Testis (tissue), 3 donors: ENCODE measurements around the gene DHRS7B. TPM values are rescaled to one million over a fixed set of nuclear protein-coding genes. Genes with fewer than 3 reads are reported as not detected.

Experiments used
- DNase-seq: peaks from one replicate; pipeline ENCODE4 v3.0.0-alpha.2; 2019
- H3K27ac ChIP-seq, 2 donors: fragments of 200-600 bp; sonication (generic); one replicate each; pipeline ENCODE4 v1.5.1; 2019
- H3K27me3 ChIP-seq: fragments of 200-600 bp; sonication (generic); one replicate; pipeline ENCODE4 v1.5.1; 2019
- H3K36me3 ChIP-seq: fragments of 200-600 bp; sonication (generic); one replicate; pipeline ENCODE4 v1.5.1; 2017; ENCODE audit warnings: low read depth; ENCODE audit errors: missing control alignments
- H3K4me1 ChIP-seq: fragments of 200-600 bp; sonication (generic); one replicate; pipeline ENCODE4 v1.5.1; 2019
- H3K4me3 ChIP-seq, 2 donors: fragments of 200-600 bp; sonication (generic); one replicate each; pipeline ENCODE4 v1.5.1; 2017 to 2019
- H3K9me3 ChIP-seq: fragments of 200-600 bp; sonication (generic); one replicate; pipeline ENCODE4 v1.5.1; 2017
- CTCF ChIP-seq, 3 experiments: fragments of 450-650 bp in 2 of 3; fragments of 200-600 bp in 1 of 3; sonication (generic) in 1 of 3; IDR thresholded peaks; one replicate each; pipeline ENCODE4 v1.5.1; 2016 to 2019; ENCODE audit warnings: antibody characterized with exemption in 3 of 3, mild to moderate bottlenecking in 2 of 3, moderate library complexity in 1 of 3
- POLR2A ChIP-seq: fragments of 450-650 bp; IDR thresholded peaks from one replicate; pipeline ENCODE4 v1.6.1; 2017; ENCODE audit warnings: antibody characterized with exemption, mild to moderate bottlenecking, moderate library complexity
- WGBS, 2 donors: methylation state at CpG; one replicate each; pipeline ENCODE4 v1.1.5; 2018; 5-methylcytosine and 5-hydroxymethylcytosine counted together
- intact Hi-C: fragments of 100-400 bp; cut with DNase I; formaldehyde crosslinking; loops from one replicate; pipeline ENCODE4 v1.15.1; 2023; ENCODE audit warnings: low total_unique reads
- polyA plus RNA-seq: library from polyadenylated mRNA; stranded (reverse); fragments of 350-450 nt; fragmentation: Illumina TruSeq; extraction: RNeasy Lipid Tissue Mini Kit (QIAGEN cat#74804); gene quantifications from one replicate; pipeline ENCODE4 v1.2.3, GENCODE V29; 2014; ENCODE audit warnings: low read depth, low replicate concordance; ENCODE audit not compliant: insufficient read depth
- total RNA-seq, 2 donors: library from RNA; depleted of rRNA; stranded (reverse); fragments of >200 nt; gene quantifications; one replicate each; pipeline ENCODE4 v1.2.3, GENCODE V29; 2016

Gene DHRS7B
- total and polyA plus RNA-seq, 3 donors from 2014 or later: 39.0 to 81.7 (median 53.6) TPM

GRCh38 chr17:21127509-21128077 is 829 bp downstream of the DHRS7B start:
- H3K4me3 ChIP-seq: peak overlapping the region; percentile 77 to 93
- H3K9me3 ChIP-seq: no peaks in the 10 kb centered on the region
- H3K27me3 ChIP-seq: no peaks in the 10 kb centered on the region
- no peaks in the 10 kb centered on the region for H3K4me1 ChIP-seq
- WGBS, 2 donors: 9 to 13% methylated on average over 9 of the region's 9 CpGs
- TF ChIP-seq CTCF (IDR thresholded peaks at IDR 0.05): no peak
- no peak for TF ChIP-seq POLR2A
- intact Hi-C loops: loop anchor here (10.0 kb wide), 2 partner anchors 157 to 387 kb away; partner anchors contain the start of gene MAP2K3
- peak overlapping the region; percentile 87 to 88 for H3K27ac ChIP-seq
- DNase-seq: no peak
- H3K36me3 ChIP-seq: no peaks in the 10 kb centered on the region

- intact Hi-C loops: loop anchor here (10.0 kb wide), 2 partner anchors 156 to 386 kb away; partner anchors contain the start of gene MAP2K3
- no peaks in the 10 kb centered on the region for H3K4me1 ChIP-seq
- H3K4me3 ChIP-seq: no peak overlapping the region
- no peak for TF ChIP-seq POLR2A
- TF ChIP-seq CTCF (IDR thresholded peaks at IDR 0.05): peak; percentile 31 to 39 (median 32)
- no peak overlapping the region for H3K27ac ChIP-seq
- H3K9me3 ChIP-seq: no peaks in the 10 kb centered on the region
- WGBS, 2 donors: 47 to 52% methylated on average over 9 of the region's 9 CpGs
- H3K27me3 ChIP-seq: no peaks in the 10 kb centered on the region
- DNase-seq: peak; percentile 62
- no peaks in the 10 kb centered on the region for H3K36me3 ChIP-seq
Observed at GRCh38 chr17:21129023-21129681, 2.4 kb downstream of the DHRS7B start.

- no peak for DNase-seq
- H3K4me1 ChIP-seq: no peaks in the 10 kb centered on the region
- no peaks in the 10 kb centered on the region for H3K27me3 ChIP-seq
- no peaks in the 10 kb centered on the region for H3K36me3 ChIP-seq
- no peaks in the 10 kb centered on the region for H3K9me3 ChIP-seq
- H3K4me3 ChIP-seq: no peak overlapping the region
- intact Hi-C loops: no loop called here
- TF ChIP-seq POLR2A (no peak), CTCF (IDR thresholded peaks at IDR 0.05) (no peak)
- no peak overlapping the region for H3K27ac ChIP-seq
- WGBS, 2 donors: 60 to 65% methylated on average over 4 of the region's 4 CpGs
Observed at GRCh38 chr17:21131137-21131536, 4.4 kb downstream of the DHRS7B start.

GRCh38 chr17:21132428-21132827 is 5.7 kb downstream of the DHRS7B start:
- TF ChIP-seq CTCF (IDR thresholded peaks at IDR 0.05) (no peak), POLR2A (no peak)
- intact Hi-C loops: no loop called here
- no peaks in the 10 kb centered on the region for H3K36me3 ChIP-seq
- WGBS, 2 donors: 91 to 100% methylated on average over 1 of the region's 1 CpG
- H3K27me3 ChIP-seq: no peaks in the 10 kb centered on the region
- H3K27ac ChIP-seq: no peak overlapping the region
- H3K4me3 ChIP-seq: no peak overlapping the region
- no peaks in the 10 kb centered on the region for H3K4me1 ChIP-seq
- H3K9me3 ChIP-seq: no peaks in the 10 kb centered on the region
- DNase-seq: no peak
